ENCODE data around the gene ZNF160.

DNA sequence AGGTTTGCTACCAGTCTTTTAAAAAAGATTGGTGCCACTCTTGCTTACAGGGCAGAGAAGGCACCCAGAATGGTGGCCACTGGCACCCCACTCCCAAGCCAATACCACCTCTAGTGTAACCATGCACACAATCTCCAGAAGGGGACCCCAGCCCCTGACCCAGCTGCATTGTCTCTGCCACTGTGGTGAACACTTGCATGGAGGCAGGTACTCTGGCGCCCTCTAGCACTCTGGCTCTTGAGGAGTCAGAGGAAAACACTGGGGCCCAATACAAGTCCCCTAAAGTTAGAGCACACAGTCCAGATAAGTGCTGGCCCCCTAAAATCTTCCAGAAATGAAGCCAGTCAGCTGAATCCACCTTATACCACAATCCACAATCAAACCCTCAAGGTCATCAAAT is 83.5 kb downstream of the ZNF160 start:
- TF ChIP-seq POLR2AphosphoS5 (IDR thresholded peaks at IDR 0.05; ENCODE audit: low read depth, low read length) (no peak), TAF1 (IDR thresholded peaks at IDR 0.05; ENCODE audit: borderline replicate concordance, insufficient read depth, low read length) (no peak)

All from PFSK-1 (cell line).